GM10847 (cell line): ENCODE data around the gene LBX2.

ENCODE experiments used
- POLR2A ChIP-seq: IDR thresholded peaks from 2 replicates; pipeline ENCODE4 v1.6.1; 2011; ENCODE audit not compliant: insufficient read length; ENCODE audit errors: extremely low read depth

LBX2 gene

GRCh38 chr2:74514368-74515270 is 15.2 kb upstream of the LBX2 start, which contains the start of gene TLX2:
TSS of gene TLX2 (plus strand) at chr2:74514450. CDS start at chr2:74514807, 357 bp downstream.
- TF ChIP-seq POLR2A = no peak

- TF ChIP-seq POLR2A = no peak
These were observed 14.4 kb upstream of the LBX2 start for GRCh38 chr2:74513605-74514367.

DNA sequence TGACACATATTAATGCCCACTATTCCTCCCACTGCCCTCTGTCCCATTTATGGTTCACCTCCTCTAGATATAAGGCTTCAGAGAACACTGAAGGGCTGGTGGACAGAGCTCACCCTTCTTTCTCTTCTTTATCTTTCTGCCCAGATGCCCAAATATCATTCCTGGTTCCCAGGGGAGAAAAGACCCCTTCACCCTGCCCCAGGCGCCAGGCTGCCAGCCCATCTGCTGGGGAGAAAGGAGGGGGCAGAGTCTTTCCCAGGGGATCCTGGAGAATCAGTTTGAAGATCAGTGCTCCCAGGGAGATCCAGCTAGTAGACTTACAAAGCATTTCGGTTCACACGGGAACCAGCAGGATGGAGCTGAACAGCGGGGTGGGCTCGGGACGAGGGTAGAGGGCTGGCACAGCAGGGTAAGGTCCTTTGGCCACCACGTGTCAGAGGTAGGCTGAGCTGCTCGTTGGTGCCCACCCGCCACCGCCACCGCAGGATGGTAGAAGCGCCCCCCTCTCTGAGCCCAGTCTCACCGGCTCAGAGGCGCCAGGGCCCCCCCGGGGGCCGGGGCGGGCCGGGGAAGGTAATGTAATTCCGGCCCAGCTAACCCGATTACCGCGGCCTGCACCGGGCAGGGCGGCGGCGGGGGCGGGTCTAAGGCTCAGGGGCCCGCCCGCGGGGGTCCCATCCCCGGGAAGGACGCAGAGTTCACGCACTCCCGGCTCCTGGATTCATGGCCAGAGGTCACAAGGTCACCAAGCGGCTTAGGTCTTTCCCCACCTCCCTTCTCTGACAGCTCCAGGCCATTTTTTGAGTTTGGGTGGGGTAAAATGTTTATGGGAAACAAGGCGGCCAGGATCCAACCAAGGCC is 13.6 kb upstream of the LBX2 start:
- no peak for TF ChIP-seq POLR2A

DNA sequence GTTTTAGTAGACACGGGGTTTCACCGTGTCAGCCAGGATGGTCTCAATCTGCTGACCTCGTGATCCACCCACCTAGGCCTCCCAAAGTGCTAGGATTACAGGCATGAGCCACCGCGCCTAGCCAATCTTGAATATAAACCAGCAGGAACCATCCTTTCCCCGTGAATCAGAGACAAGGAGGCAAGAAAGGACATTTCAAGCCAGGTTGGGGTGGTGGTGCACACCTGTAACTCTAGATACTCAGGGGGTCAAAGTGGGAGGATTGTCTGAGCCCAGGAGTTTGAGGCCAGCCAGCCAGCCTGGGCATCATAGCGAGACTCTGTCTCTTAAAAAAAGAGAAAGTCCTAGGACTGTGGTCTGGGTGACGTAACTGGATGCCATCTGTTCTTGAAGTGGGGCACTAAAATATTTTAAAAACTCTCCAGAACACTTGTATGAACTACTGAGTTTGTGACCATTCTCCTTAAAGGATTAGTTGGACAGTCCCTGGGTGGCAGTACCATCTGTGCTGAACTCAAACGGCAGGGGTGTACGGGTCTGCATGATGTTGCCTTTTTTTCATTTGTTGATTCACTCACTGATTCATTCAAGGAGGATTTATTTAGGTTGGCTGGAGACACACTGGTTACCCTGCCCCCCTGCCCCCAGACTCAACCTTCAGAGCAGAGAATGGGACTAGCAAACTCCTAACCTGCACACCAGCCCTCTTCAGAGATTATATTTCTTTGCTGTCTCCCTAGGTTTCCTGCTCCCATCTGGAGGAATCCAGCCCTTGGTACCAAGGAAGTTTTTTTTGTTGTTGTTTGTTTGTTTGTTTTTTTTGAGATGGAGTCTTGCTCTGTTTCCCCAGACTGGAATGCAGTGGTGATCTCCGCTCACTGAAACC is 11.9 kb upstream of the LBX2 start:
- no peak for TF ChIP-seq POLR2A

DNA sequence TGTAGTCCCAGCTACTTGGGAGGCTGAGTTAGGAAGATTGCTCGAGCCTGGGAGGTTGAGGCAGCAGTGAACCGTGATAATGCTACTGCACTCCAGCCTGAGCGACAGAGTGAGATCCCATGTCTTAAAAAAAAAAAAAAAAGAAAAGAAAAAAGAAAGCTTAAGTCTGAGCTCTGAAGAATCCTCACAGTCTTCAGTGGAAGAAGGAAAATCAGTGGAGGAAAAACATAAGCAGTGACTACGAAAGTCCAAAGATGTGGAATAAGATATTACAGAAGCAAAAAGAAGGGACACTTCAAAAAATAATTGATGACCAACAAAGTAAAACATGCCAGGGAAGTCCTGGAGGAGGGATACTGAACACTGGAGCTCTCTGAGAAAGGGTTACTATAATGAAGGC is 10.9 kb upstream of the LBX2 start:
- no peak for TF ChIP-seq POLR2A

GRCh38 chr2:74507926-74508520 is 8.6 kb upstream of the LBX2 start:
- TF ChIP-seq POLR2A = no peak

DNA sequence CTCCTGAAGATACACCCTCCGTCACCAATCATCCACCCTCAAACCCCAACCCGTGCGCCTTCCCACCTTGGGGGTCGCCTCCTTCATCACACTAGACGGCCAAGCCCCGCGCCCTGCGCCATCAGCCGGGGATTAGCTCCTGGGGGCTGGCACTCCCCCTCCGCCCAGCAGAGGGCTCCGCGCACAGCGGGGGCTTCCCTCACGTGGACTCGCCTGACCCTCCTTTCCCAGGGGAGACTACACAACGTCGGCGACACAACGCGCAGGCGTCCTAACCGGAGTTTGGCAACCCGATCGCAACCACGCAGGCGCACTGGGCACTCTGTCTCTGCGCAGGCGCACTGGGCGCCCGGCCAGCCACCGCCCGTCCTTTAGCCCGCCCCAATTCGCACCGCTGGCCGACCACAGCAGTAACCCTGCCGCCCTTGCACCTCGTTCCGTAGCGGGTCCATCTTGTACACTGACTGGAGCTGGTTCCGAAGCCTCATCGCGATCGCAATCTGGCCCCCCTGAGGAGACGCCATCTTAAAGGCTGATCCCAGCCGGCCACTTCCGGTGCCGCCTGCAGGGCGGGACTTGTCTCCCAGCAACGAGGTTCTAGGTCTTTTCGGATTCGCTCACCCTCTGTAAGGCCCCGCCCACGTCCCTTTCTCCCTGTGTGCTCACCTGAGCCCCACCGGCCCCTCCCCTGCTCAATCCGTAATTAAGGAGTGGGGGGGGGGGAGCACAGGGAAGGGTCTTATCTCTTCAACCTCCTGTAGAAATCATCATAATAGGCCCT is 7.9 kb upstream of the LBX2 start, which contains the start of gene PCGF1:
Gene PCGF1 (minus strand): TSS at position 551 of the 781 bp plus-strand sequence. CDS start 27 bp downstream, at position 524.
- TF ChIP-seq POLR2A = peak; percentile 72

DNA sequence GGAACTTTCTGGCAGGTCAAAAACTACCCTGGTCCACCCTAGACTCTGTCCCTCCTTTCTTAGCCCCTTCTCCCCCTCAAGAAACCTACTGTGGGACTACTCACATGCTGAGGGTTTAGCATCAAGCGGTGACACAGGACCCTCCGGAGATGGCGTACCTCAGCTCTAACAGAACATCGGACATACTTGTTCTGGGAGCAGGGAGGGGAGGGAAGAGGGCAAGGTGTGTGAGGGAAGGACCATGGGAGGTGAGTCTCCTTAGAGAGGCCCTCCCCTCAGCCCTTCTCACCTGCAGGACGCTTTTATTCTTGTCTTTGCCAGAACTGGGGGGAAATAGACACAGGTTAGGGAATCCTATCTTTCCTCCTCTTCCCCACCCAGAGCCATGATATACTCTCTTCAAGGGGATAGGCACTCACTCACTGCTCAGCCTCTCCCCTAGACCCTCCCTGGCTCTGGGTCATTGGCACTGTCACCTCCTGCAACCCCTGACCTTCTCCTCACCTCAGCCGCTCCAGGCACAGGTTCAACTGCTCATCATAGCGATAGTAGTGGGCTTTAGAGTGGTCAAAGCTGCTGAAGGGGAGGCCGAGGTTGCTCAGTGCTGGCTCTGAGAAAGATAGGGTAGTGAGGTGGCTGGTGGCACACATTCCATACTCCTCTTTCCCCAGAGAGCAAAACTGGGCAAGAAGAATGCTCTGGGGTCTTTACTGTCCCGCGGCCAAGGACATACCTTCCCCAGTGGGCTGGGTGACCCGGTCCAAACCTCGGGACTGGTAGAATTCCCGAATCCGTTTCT is 6.2 kb upstream of the LBX2 start:
- TF ChIP-seq POLR2A = no peak

- no peak for TF ChIP-seq POLR2A
These were observed 5.2 kb upstream of the LBX2 start for GRCh38 chr2:74504591-74504990.

GRCh38 chr2:74503506-74504475 is 4.4 kb upstream of the LBX2 start:
- no peak for TF ChIP-seq POLR2A
